Measurements from ENCODE around the gene LCAT.

Gene LCAT

DNA sequence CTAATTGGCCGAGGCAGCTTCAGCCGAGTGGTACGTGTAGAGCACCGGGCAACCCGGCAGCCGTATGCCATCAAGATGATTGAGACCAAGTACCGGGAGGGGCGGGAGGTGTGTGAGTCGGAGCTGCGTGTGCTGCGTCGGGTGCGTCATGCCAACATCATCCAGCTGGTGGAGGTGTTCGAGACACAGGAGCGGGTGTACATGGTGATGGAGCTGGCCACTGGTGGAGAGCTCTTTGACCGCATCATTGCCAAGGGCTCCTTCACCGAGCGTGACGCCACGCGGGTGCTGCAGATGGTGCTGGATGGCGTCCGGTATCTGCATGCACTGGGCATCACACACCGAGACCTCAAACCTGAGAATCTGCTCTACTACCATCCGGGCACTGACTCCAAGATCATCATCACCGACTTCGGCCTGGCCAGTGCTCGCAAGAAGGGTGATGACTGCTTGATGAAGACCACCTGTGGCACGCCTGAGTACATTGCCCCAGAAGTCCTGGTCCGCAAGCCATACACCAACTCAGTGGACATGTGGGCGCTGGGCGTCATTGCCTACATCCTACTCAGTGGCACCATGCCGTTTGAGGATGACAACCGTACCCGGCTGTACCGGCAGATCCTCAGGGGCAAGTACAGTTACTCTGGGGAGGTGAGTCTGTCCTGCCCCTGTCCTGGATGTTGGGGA is 34.7 kb downstream of the LCAT start:
- no peak for DNase-seq (ENCODE audit: low read depth)

- no peak for DNase-seq (ENCODE audit: low read depth)
Observed at GRCh38 chr16:67907397-67908180, 36.3 kb downstream of the LCAT start.

GRCh38 chr16:67902831-67903230 is 41.1 kb downstream of the LCAT start:
- no peak for DNase-seq (ENCODE audit: low read depth)

DNA sequence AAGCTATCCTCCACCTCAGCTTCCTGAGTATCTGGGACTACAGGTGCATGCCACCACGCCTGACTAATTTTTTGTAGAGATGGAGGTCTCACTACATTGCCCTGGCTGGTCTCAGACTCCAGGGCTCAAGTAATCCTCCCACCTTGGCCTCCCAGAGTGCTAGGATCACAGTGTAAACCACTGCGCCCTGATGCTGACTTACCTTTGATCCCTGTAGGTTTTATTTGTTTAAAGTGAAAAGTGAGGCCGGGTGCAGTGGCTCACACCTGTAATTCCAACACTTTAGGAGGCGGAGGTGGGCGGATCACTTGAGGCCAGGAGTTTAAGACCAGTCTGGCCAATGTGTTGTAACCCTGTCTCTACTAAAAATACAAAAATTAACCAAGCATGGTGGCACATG is 42.2 kb downstream of the LCAT start:
- no peak for DNase-seq (ENCODE audit: low read depth)

DNA sequence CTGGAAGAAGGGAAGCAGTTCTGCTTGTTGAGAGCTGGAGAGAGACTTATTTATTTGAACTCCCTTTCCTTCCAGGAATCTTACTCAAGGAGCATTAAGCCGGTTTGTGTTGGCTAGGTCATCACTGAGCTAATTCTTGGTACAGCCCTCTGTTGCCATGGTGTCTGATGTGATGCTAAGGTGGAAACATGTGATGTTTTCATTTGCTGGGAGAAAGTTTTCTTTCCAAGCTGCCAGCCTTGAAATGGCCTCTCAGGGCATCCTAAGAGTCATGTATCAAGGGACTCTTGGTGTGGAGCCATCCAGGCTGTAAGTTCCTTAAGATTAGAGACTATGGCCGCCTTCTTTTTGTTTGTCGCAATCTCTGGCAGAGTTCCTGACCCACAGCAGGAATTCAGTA is 46.7 kb downstream of the LCAT start:
- no peak for DNase-seq (ENCODE audit: low read depth)

DNA sequence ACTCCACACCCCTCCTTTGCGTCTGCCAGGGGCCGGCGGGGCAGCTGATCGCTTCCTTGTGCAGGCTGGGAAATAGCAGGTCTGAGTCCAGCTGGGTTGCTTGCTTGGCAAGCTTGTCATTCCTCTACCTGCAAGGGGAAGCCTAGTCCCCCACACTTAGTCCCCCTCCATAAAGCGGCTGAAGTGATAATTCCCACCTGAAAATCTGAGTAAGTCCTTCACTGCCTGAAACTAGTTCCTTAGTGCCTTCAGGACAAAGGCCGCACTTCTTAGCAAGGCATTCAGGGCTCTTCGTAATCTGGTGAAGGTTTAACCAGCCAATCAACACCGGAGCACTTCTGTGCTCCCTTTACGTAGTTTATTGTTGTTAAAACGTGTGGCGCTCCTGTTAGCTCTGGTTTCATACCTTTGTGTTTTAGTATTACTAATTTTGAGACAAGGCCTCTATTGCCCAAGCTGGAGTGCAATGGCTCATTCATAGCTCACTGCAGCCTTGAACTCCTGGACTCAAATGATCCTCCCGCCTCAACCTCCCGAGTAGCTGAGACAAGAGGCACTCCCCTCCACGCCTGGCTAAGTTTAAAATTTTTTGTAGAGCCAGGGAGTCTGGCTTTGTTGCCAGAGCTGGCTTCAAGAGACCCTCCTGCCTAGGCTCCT is 50.0 kb downstream of the LCAT start:
- no peak for DNase-seq (ENCODE audit: low read depth)

DNA sequence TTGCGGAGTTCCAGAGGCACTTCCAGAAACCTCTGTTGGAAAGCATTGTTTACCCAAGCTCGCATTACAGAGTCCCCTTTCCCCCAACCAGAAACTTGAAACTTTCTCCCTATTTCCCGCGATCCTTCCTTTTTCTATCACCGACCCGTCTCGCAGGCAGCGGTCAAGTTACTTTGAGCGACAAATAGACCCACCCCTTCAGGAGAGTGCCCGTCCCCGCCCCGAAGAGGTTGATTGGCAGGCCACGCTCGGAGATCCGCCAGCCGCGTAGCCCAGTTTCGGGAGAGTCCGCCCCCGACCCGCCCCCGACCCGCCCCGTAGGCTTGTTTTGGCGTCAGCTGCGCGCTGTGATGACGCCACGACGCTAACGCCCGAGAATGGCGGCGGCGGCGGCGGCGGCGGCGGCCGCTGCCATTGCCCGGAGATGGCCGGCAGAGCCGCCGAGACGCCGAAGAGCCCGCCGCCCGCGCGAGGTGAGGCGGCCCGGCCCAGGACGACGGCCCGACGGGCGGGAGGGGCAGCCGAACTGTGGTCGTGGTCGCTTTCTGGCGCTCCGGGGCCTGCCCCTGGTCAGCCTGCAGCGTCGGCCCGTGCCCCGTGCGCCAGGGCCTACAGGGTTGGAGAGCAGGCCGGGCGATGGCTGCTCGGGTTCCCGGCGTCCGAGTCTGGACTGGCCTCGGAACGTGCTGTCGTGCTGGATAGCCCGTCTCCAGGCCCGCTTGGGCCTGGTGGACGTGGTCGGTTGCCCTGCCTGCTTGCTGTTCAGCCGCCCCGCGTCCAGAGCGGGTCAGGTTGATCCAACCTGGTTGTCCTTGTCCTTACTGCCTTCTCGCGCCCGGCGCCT is 50.8 kb downstream of the LCAT start, which contains the start of gene PSKH1:
Gene PSKH1 (plus strand): TSS at position 356 of the 844 bp plus-strand sequence. CDS start 15,496 bp downstream, outside the sequence.
- peak; percentile 89 for DNase-seq (ENCODE audit: low read depth)

- no peak for DNase-seq (ENCODE audit: low read depth)
Observed at GRCh38 chr16:67892375-67892774, 51.5 kb downstream of the LCAT start.
